Dermis blood vessel endothelial cell (primary cell): ENCODE data around the gene COPA. TPM values are rescaled to one million over a fixed set of nuclear protein-coding genes. Genes with fewer than 3 reads are reported as not detected.
"Not testable (repeated sequence)": the region's sequence is repeated elsewhere in the genome, so short reads cannot be mapped to it uniquely, and the experiment has no call there.

Source experiments
- DNase-seq: peaks from one replicate; pipeline ENCODE4 v3.0.0; 2010
- total RNA-seq: library from RNA; depleted of rRNA; stranded (reverse); fragments of >200 nt; gene quantifications from 2 replicates; pipeline ENCODE4 v1.2.3, GENCODE V29; 2014

Gene COPA
- total RNA-seq, result 248 and 276 TPM in 2 replicates

DNA sequence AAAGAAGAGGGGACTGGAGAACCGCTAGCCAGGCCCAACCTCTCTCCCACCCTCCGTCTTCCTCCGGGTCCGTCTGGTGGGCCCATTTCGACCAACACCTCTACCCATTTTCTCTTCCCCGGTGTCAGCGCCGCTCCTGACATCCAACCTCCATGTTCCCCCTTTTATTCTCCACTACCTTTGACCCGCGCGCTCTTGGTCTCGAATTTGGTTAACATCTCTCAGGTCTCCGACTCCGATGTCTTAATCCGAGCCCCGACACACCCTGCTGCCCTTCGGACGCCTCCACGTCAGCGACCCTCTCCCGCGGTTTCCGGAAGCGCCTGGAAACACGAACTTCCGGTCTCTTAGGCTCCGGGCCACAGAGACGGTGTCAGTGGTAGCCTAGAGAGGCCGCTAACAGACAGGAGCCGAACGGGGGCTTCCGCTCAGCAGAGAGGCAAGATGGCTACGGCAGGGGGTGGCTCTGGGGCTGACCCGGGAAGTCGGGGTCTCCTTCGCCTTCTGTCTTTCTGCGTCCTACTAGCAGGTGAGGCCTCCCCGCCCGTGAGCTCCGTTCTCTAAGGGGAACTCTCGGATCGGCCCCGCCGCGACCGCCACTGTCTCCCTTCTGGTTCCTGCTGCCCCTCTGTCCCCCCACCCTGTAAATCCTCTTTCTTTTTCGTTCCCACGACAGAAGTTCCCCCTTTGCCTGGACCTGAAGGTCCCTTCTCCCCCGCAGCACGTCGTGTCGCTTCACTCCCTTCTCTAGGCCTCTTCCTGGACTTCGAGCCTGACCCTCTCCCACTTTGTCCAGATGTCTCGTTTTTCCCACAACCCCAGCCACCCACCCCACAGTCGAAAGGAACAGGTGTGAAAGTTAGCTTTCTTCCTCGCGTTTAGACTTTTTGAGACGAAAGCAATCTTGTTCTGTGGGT is at the start of gene COPA, which contains the start of gene NCSTN:
Gene COPA (minus strand): TSS at position 298 of the 917 bp plus-strand sequence. CDS start 80 bp downstream, at position 218.
Gene NCSTN (plus strand): TSS at position 431 of the 917 bp plus-strand sequence. CDS start 14 bp downstream, at position 445.
- peak; percentile 97 for DNase-seq

DNA sequence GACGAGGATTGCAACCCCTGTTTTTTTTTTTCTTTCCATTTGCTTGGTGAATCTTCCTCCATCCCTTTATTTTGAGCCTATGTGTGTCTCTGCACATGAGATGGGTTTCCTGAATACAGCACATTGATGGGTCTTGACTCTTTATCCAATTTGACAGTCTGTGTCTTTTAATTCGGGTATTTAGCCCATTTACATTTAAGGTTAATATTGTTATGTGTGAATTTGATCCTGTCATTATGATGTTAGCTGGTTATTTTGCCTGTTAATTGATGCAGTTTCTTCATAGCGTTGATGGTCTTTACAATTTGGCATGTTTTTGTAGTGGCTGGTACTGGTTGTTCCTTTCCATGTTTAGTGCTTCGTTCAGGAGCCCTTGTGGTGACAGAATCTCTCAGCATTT is 45.4 kb upstream of the COPA start:
- not testable (repeated sequence) for DNase-seq

DNA sequence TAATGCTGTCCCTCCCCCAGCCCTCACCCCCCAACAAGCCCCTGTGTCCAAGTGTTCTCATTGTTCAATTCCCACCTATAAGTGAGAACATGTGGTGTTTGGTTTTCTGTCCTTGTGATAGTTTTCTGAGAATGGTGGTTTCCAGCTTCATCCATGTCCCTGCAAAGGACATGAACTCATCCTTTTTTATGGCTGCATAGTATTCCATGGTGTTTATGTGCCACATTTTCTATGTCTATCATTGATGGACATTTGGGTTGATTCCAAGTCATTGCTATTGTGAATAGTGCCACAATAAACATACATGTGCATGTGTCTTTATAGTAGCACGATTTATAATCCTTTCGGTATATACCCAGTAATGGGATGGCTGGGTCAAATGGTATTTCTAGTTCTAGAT is 41.8 kb upstream of the COPA start:
- not testable (repeated sequence) for DNase-seq

DNA sequence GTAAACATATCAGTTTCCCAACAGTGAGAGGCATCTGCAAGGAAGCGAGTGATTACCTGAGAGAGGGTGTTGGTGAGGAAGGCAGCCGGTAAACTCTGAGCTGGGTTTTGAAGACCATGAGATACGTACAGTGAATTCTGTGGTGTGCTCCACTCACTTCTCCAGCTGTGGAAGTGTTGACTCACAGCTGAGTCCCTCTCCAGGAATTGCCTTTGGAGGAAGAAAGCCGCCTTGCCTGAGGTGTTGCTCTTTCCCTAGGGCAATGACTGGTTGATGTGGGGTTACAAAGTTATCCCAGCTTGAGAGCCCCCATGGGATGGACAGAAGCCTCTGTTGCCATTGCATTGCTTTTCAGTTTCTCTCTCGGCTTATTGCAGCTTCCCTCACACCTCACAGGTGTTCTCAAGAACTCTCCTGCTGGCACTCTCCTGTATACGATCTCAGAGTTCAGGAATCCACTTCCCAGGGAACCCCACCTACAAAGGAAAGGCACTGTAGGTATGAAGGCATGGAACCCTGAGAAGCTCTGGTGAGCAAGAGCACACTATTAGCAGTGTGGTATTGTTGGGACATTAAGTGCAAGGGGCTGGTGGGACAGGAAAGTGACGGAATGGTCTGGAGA is 34.6 kb upstream of the COPA start:
- no peak for DNase-seq

DNA sequence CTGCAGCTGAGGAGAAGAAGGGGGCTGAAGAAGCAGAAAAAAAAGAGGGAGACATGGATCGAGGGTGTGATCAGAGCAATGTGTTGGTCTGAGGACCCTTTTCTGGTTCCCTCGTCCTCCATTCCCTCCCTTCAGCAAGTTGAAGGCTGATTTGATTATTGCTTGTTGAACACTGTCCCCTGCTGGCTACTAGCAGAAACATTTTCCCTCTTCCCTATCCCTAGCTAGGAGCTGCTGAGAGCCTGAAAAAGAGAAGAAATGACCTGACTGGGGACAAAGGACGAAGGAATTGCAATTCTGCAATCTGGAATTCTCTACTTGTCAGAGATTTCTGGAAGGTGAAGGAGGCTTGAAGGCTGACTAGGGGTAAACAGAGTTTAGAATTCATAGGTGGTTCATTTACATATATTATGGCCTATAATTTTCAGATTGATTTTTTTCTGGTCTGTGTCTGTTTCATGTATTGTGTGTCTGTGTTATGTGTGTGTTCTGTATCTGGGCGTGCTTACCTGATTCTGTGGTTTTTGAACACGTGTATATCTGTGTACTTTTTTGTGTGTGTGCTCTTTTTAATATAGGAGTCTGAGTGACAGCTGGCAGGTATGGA is 33.6 kb upstream of the COPA start:
- DNase-seq, result peak; percentile 77

DNA sequence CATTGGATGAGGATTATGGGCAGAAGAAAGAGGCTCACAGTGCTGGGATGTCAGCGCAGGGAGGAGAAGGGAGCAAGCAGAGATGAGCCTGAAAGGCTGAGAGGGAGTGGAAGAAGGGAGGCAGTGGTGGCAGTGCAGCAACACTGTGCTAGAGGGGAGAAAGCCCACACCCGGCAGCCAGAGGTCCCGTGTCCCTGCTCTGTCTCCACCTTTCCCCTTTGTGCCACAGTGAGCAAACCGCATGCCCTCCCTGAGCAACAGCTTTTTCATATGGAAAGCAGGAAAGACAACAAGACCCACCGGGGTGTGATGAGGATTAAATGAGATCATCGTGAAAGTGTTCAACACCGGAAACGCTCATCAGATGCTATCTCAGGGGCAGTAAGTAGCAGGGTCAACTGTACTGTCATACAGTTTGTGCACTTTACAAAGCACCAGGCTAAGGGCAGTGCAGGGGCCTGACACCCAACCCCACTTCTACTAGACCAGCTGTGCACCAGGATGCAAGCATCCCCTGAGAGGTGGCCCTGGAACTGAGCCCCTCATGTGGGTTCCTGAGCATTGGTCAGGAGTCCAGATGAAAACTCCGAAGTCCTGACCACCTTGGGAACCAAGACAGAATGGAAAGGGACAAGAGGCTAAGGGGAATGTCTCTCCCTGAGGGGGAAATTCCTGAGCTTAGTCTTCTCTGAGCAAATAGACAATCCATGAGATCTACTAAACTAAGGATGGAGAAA is 32.9 kb upstream of the COPA start:
- peak; percentile 13 for DNase-seq

DNA sequence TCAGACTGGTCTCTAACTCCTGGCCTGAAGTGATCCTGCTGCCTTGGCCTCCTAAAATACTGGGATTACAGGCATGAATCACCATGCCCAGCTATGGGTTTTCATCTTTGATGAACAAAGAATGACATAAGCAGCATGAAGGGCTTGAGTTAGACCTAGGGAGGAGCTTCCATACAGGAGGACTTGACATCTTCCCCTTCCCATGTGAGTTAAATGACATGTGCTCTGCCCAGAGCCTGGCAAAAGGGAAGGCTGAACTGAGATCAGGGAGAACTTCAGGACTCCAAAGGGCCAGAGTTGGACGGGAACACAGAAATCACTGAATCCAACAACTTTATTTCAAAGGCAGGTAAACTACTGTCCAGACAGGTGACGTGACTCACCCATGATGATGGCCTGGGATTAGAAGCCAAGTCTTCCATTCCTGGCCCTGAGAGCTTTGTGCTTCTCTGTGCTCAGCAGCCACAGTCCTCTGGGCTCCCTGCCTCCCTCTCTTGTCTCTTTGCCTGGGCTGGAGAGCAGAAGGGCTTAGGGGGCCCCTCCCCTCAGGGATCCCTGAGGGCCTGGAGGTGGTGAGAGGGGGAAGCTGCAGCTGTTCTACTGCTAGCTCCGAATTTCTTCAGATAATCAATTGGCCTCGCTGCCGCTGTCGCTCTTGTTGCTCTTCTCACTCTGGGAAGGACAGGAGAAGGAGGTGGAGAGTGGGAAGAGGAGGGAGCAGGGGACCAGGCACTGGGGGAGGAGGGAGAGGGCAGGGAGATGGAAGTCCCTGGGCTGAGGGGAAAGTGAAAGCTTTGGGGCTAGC is 31.5 kb upstream of the COPA start:
- DNase-seq, result no peak

DNA sequence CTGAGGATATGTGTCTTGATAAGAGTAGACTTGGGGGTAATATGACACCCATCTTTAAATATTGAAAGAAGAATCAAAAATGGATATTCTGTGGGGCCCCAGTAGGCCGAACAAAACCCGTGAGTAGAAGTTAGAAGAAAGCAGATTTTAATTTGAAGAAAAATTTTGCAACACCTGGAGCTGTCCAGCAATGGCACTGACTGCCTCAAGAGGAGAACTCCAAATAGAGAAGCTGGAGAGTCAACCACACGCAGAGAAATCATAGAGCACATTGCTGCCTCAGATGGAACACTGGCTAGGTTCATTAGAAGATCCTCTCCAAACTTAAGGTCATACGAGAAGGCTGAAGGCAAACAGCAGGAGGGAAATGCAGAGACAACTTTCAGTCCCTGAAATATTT is 30.6 kb upstream of the COPA start:
- DNase-seq, result no peak

DNA sequence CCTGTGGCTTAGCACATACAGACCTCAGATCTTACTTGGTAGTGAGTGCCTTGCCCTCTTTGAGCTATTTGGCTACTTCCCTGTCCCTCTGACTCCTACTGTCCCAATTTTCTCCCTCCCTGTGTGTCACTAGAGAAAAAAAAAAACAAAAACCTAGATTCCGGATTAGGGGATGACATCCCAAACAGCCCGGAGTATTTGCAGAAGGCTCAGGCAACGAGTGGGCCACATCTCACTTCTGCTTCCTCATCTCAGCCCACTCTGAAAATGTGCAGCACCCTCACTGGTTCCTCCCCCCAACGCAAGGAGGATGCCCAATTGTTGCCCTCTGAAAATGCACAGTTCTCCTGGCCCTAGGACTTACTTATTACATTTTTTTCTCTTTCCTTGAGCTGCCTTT is 28.7 kb upstream of the COPA start:
- no peak for DNase-seq

DNA sequence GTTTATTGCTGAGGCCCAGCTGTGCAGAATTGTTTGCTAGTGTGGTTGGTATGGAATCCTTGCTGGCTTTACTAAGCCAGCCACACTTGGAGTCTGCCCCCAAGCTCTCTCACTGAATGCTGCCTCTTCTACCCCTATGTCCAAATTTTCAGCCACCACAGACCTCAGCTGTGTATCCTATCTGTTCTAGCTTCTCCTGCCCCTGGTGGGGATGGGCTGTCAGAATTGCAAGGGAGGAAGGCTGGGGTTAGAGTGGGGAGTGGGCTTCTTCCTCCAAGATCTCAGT is 28.2 kb upstream of the COPA start:
- DNase-seq, result no peak

DNA sequence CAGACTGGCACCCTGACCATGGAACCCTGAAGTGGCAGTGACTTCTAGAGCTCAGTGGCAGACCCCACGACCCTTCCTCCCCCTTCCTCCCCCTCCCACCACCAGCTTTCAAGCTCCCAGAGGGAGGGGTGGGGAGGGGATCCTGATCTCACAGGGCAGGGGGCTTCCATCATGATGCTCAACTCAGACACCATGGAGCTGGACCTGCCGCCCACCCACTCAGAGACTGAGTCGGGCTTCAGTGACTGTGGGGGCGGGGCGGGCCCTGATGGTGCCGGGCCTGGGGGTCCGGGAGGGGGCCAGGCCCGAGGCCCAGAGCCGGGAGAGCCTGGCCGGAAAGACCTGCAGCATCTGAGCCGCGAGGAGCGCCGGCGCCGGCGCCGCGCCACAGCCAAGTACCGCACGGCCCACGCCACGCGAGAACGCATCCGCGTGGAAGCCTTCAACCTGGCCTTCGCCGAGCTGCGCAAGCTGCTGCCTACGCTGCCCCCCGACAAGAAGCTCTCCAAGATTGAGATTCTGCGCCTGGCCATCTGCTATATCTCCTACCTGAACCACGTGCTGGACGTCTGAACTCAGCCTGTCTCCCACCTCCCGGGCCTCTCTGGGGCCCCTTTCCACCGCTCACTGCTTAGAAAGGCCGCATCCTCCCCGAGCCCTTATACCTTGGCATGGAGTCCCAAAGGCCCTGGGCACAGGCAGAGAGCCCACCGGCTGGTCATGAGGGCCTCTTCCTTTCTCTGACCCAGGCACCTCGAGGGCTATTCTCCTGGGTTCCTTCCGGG is 27.7 kb upstream of the COPA start:
- no peak for DNase-seq

DNA sequence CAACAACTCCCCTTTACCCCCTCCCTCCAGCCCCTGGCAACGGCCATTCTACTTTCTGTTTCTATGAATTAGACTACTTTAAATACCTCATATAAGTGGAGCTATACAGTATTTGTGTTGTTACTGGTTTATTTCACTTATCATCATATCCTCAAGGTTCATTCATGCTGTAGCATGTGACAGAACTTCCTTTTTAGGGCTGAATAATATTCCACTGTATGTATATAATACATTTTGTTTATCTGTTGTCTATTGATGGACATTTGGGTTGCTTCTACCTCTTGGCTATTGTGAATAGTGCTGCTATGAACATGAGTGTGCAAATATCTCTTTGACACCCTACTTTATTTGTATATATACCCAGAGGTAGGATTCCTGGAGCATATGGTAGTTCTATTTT is 26.0 kb upstream of the COPA start:
- no peak for DNase-seq

DNA sequence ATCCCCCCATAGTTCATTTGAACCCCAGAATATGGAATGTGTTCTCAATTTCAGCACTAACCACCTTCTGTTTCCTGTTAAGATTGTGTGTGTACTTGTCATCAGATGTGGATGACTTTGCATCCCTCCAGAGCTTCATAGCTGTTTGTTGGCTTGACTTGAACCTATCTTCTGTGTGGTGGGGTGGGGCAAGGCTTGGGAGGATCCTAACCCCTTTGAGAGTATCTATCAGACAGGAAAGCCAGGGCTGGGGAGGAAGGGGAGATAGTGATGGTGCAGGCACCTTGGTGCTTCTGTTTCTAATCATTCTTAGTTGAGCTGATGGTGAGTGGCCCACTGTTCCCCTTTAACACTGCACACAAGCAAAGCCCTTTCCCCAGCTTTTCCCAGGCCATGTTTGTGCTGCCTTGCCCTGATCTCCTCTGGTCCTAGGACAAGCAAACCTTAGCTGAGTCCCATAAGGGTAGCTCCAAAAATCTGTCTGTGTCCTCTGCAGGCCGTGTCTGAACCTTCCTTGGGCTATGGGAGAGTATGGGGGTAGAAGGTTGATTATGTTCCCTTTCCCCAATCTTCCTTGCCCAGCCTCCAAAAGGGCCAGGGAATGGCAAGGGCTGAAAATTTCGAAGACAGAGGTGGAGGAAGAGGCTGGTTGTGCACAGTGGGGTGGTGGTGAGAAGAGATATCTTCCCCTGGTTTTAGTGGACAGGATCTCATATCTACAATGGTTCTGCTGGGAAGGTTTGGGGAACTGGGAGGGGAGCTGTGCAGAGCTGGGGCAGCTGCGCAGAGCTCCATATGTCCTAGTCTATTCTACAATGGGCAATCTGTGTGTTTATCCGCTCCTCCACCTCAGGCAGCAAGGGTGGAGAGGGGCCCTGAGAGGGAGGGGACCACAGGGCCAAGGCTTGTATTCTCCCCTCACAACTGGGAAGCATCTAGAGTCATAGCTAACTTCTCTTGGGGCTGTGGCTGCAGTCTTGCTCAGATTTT is 25.2 kb upstream of the COPA start:
- DNase-seq, result no peak

DNA sequence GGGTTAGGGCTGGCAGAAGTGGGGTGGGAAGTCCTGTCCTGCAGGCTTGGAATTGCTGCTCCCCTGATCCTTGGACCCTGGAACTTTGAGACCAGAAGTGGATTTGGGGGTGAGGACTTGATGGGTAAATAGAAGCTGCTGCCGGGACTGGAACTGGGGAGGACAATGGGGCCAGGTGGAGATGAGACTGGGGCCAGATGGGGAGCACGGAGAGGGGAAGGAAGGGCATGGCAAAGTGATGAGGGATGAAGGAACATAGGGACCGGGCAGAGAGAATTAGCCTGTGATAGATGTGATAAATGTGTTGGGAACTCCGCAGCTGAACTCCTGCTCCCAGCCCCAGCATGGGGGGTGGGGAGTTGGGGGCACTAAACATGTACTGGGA is 24.5 kb upstream of the COPA start:
- no peak for DNase-seq

DNA sequence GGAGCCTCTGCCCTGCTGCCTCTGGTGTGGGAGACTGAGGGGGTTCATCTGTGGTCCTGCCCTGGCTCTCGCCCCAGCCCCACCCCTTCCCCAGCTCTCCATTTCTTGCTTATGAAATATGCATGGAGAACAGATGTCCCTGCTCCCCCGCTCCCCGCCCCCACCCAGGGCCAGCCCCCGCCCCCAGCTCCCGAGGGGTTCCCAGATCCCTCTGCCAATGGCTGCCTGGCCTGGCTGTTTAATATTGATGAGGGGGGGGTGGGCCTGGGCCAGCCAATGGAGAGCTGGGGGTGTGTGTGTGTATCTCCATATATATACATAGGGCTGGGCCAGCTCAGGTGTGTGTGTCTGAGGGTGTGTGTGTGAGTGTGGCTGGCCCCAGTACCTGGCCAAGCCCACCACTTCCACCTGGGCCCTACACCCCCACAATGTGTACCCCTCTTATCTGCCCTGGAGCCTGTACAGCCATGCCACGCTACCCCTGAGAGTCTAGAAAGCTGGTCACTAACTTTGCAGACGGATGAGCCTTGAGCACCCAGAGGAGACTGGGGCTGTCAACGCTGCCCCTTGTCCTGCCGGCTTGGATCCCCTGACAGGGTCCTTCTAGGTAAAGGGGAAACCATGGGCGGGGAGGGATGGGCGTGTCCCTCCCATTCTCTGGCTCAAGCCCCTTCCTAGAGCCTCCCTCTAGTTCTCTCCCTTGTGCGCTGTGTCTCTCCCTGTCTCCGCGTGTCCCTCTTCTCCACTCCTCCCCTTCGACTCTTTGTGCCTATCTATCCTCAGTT is 23.9 kb upstream of the COPA start, which contains the start of gene NHLH1:
Gene NHLH1 (plus strand): TSS at position 341 of the 785 bp plus-strand sequence. CDS start 3,661 bp downstream, outside the sequence.
- no peak for DNase-seq

DNA sequence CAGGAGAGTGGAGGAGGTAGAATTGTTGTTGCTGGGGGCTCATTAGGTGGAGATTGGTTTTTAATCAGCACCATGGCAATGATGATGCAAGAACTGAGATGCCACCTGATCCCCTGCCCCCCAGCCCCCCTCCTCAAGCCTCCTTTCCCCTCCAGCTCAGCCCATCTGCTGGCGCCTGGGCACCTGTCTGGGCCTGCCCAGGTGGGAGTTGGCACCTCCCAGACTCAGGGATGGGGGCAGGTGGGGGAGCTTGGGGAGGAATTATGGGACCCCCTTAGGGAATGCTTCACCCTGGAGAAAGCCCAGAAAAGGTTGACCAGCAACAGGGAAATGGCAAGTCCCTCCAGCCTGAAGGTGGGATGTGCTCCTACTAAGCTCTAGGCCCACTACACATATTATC is 22.3 kb upstream of the COPA start:
- no peak for DNase-seq

DNA sequence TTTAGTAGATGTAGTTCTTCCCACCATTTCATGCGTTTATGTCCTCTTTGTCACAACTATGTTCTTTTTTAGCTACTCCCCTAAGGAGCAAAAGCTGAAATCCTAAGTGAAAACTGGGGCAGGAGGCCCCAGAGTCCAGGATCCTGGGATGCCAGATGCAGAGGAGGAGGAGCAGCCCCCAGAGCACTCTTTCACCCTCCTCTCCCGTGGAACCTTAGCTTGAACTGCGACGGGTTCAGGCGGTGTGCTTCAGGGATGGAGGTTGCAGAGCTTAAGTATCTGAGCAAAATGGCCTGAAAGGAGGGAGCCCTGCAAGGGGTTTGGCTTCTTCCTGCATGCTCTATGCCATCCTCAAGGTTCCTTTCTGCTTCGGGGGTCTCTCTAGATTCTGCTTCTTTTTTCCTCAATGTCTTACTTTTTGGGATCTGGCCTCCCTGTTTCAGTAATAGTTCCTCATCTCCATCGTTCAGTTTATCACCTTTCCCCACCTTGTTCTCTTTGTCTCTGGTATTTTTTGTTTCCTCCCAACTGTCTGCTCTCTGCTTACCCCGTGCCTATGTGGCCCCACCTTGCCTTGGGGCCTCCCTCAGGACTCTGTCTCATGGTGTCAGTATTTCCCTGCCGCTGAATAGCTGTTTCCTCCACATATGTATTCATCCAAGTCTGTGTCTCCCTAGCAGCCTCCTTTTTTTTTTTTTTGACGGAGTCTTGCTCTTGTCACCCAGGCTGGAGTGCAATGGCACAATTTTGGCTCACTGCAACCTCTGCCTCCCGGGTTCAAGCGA is 21.1 kb upstream of the COPA start:
- no peak for DNase-seq

DNA sequence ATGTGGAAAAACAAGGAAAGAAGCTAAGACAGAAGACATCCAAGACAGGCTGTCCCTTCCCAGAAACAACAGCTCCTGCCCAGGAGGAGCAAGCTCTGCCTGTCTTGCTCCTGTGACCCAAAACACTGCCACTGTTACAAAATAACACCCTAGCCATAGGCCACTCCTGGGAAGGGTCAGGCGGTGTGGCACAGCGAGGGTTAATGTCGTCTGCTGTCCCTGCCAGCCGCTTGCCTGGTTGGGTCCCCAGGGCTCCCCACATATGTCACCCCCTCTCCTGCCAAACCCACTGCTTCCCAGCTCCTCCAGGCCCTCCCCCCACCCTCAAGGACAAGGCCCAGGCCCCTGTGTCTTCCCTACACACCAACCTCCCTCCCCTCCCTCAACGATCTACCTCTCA is 20.0 kb upstream of the COPA start:
- no peak for DNase-seq
